ENCODE results near the gene RPP40. TPM values are rescaled to one million over a fixed set of nuclear protein-coding genes. Genes with fewer than 3 reads are reported as not detected.

RPP40 gene
- total RNA-seq, 4 donors from 2014 or later: 1.0 to 16.2 (median 4.2) TPM

DNA sequence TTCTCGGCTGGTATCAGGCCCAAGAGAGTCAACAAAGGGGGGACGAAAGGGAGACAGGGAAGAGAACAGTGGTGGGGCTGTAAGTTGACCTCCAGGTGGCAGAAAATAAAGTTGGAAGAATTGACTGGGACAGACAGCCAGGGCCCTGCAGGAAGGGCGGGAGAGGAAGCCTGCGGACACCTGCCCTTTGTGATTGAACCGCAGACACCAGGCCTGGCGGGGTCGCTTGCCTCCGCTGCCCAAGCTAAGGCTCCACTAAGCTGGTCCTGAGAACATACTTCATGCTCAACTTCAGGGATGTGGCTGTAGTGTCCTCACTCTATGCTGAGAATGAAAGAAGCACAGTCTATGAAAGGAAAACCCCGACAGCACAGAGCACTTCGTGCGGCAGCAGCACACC, 53.8 kb downstream of the RPP40 start:
- intact Hi-C loops (cut with DNase I; ENCODE audit: low total_unique reads): no loop called here
- H3K9me3 ChIP-seq: no peaks in the 10 kb centered on the region
- DNase-seq: no peak
- TF ChIP-seq POLR2A (IDR thresholded peaks at IDR 0.05): no peak
- TF ChIP-seq, protein P1, sequence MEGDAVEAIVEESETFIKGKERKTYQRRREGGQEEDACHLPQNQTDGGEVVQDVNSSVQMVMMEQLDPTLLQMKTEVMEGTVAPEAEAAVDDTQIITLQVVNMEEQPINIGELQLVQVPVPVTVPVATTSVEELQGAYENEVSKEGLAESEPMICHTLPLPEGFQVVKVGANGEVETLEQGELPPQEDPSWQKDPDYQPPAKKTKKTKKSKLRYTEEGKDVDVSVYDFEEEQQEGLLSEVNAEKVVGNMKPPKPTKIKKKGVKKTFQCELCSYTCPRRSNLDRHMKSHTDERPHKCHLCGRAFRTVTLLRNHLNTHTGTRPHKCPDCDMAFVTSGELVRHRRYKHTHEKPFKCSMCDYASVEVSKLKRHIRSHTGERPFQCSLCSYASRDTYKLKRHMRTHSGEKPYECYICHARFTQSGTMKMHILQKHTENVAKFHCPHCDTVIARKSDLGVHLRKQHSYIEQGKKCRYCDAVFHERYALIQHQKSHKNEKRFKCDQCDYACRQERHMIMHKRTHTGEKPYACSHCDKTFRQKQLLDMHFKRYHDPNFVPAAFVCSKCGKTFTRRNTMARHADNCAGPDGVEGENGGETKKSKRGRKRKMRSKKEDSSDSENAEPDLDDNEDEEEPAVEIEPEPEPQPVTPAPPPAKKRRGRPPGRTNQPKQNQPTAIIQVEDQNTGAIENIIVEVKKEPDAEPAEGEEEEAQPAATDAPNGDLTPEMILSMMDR (IDR thresholded peaks at IDR 0.05): no peak
- H3K27me3 ChIP-seq: no peaks in the 10 kb centered on the region
- H3K4me3 ChIP-seq: no peak overlapping the region
- H3K36me3 ChIP-seq: no peaks in the 10 kb centered on the region
- no peak overlapping the region for H3K27ac ChIP-seq
- H3K4me1 ChIP-seq: no peaks in the 10 kb centered on the region

DNA sequence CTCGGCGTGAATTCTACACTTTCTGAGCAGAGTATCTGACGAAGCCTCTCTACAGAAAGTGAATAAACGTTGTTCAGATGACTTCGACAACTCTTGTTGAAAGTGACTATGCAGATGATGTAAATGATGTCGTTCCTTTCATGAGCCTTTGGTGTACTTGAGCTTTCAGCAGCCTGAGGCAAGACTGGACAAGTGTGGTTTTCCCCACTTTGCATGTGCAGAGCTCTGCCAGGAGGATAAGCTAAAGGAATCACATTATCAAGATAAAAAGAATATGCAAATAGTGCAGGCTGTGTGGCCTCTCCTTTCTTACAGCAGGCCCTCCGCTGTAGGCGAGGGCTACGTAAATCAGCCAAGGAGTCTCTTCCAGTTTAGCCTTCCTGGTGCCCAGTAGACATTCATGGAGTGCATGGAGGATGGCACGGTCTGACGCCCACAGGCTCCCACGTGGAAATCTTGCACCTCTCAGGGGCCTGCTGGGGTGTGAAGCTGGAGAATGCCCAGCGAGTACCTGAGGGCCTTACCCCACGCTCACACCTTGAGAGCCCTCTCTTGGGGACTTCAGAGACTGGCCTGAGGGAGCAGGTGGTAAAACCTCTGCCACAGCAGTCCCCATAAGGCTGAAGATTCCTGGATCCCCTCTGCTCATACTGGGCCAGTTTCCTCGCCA, 54.9 kb downstream of the RPP40 start:
- H3K4me3 ChIP-seq: no peak overlapping the region
- H3K27me3 ChIP-seq: no peaks in the 10 kb centered on the region
- no peak overlapping the region for H3K27ac ChIP-seq
- no peak for DNase-seq
- H3K4me1 ChIP-seq: no peaks in the 10 kb centered on the region
- no peak for TF ChIP-seq POLR2A (IDR thresholded peaks at IDR 0.05)
- intact Hi-C loops (cut with DNase I; ENCODE audit: low total_unique reads): no loop called here
- no peaks in the 10 kb centered on the region for H3K9me3 ChIP-seq
- H3K36me3 ChIP-seq: no peaks in the 10 kb centered on the region

- intact Hi-C loops (cut with DNase I; ENCODE audit: low total_unique reads): no loop called here
- DNase-seq: no peak
Observed at GRCh38 chr6:4947716-4948115, 56.1 kb downstream of the RPP40 start.

DNA sequence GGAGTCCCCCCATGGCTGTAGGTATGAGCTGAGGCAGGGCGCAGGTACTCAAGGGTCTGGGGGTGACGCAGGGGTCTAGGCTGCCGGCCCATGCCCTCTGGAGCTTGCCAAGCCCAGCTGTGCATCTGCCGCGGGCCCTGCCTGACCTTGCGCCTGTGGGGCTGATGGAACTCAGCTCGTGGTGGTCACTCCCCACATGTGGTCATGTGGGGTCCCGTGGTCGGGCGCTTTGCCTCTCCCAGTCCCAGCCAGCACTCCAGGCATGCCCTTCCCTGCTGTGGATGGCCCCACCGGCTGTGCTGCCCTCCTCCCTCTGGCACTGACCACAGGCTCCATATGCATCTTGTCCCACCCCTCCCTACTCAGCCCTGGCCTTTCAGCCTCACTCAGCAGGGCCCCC, 57.3 kb downstream of the RPP40 start:
- H3K27ac ChIP-seq: no peak overlapping the region
- intact Hi-C loops (cut with DNase I; ENCODE audit: low total_unique reads): no loop called here
- H3K36me3 ChIP-seq: no peaks in the 10 kb centered on the region
- no peaks in the 10 kb centered on the region for H3K27me3 ChIP-seq
- DNase-seq: no peak
- H3K9me3 ChIP-seq: no peaks in the 10 kb centered on the region
- H3K4me1 ChIP-seq: peaks cover 4 to 6% of the 10 kb centered on the region in 2 donors
- TF ChIP-seq, protein P1 (IDR thresholded peaks at IDR 0.05): no peak
- TF ChIP-seq POLR2A (IDR thresholded peaks at IDR 0.05): no peak
- no peak overlapping the region for H3K4me3 ChIP-seq

More at GRCh38 chr6:4947716-4948115, 56.1 kb downstream of the RPP40 start:
- no peak for TF ChIP-seq POLR2A (IDR thresholded peaks at IDR 0.05)
- TF ChIP-seq, protein P1 (IDR thresholded peaks at IDR 0.05): no peak
- H3K36me3 ChIP-seq: no peaks in the 10 kb centered on the region
- no peak overlapping the region for H3K27ac ChIP-seq
- H3K4me1 ChIP-seq: peaks cover 0 to 3% of the 10 kb centered on the region in 2 donors
- no peak overlapping the region for H3K4me3 ChIP-seq
- H3K27me3 ChIP-seq: no peaks in the 10 kb centered on the region
- no peaks in the 10 kb centered on the region for H3K9me3 ChIP-seq

Other genes with a start within 250 kb of the RPP40 start
- 100 to 1,000 TPM in 1 of 4 donors, 10 to 100 TPM in 3; 24.1 to 118 (median 42.3) TPM for gene CDYL, start 227.6 kb downstream of the RPP40 start, total RNA-seq
- 1 to 10 TPM in 3 of 4 donors, under 1 TPM in 1; 0.26 to 6.0 (median 2.8) TPM for gene PPP1R3G, start 81.3 kb upstream of the RPP40 start, total RNA-seq

All from uterus (tissue), 4 donors.